ENCODE results near the gene MUS81. TPM values are rescaled to one million over a fixed set of nuclear protein-coding genes. Genes with fewer than 3 reads are reported as not detected.

The MUS81 gene
- total and polyA plus RNA-seq, 2 of the 13 experiments (the other 11 are each of a cell fraction or from before 2014, with no cell fraction given): 25.6 to 30.2 TPM

DNA sequence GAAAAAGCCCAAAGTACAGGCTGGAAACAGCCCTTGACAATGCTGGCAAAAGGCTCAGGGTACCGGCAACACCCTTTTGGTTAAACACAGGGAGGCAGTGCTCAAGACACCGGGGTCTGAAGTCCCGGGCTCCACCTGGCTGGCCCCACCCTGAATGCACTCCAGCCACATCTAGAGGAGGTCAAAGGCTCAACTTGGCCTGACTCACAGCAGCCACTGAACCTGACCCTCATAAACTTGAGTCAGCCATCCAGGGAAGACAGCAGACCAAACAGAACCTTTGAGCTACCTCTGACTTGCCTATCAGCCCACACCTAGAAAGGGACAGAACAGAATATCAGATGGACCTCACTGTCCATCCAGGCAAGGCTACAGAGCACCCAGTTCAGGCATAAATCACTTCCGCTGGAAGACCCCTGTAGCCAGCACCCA is 6.1 kb upstream of the MUS81 start (continued):
- TF ChIP-seq SSRP1 (CRISPR knock-in tag; IDR thresholded peaks at IDR 0.05) (no peak), IRX3 (CRISPR knock-in tag; IDR thresholded peaks at IDR 0.05; ENCODE audit: borderline replicate concordance, low read depth) (no peak), TCF12 (IDR thresholded peaks at IDR 0.05) (no peak), TCF12 (CRISPR knock-in tag; IDR thresholded peaks at IDR 0.05) (no peak), KAT8 (CRISPR knock-in tag; IDR thresholded peaks at IDR 0.05) (no peak), SATB2 (CRISPR knock-in tag; IDR thresholded peaks at IDR 0.05) (no peak), SP2 (CRISPR knock-in tag; IDR thresholded peaks at IDR 0.05) (no peak), FIP1L1 (IDR thresholded peaks at IDR 0.05; ENCODE audit: borderline replicate concordance, insufficient read depth, low read depth, low read length) (no peak), KMT2A (CRISPR knock-in tag; IDR thresholded peaks at IDR 0.05) (no peak), ZBTB42 (CRISPR knock-in tag; IDR thresholded peaks at IDR 0.05) (no peak), ZNF530 (CRISPR knock-in tag; IDR thresholded peaks at IDR 0.05; ENCODE audit: low read depth) (no peak), ESRRA (CRISPR knock-in tag; IDR thresholded peaks at IDR 0.05; ENCODE audit: low read depth) (0 out of 2 replicates have a peak, but pooled peaks have one; percentile 38), MTF1 (CRISPR knock-in tag; IDR thresholded peaks at IDR 0.05) (0 out of 2 replicates have a peak, but pooled peaks have one; percentile 37), ZNF430 (CRISPR knock-in tag; IDR thresholded peaks at IDR 0.05) (peak; percentile 22; the same call in 1 of the 2 replicates), ZBTB8A (CRISPR knock-in tag; IDR thresholded peaks at IDR 0.05; ENCODE audit: borderline replicate concordance, low read depth) (no peak), ZNF263 (CRISPR knock-in tag; IDR thresholded peaks at IDR 0.05) (no peak), DR1 (CRISPR knock-in tag; IDR thresholded peaks at IDR 0.05) (no peak), ZBTB7B (CRISPR knock-in tag; IDR thresholded peaks at IDR 0.05) (peak; percentile 51; the same call in 1 of the 2 replicates), ATRX (CRISPR knock-in tag; IDR thresholded peaks at IDR 0.05; ENCODE audit: borderline replicate concordance) (no peak), CENPX (CRISPR knock-in tag; IDR thresholded peaks at IDR 0.05) (no peak), ZNF160 (CRISPR knock-in tag; IDR thresholded peaks at IDR 0.05) (no peak), KLF13 (CRISPR knock-in tag; IDR thresholded peaks at IDR 0.05) (no peak), MAFK (conservative IDR thresholded peaks at IDR 0.05 in 1 of 2, IDR thresholded peaks at IDR 0.05 in 1 of 2; ENCODE audit: low read length in 2 of 2) (no peak), KLF11 (CRISPR knock-in tag; IDR thresholded peaks at IDR 0.05) (no peak), NR0B2 (CRISPR knock-in tag; IDR thresholded peaks at IDR 0.05) (no peak), ZNF264 (CRISPR knock-in tag; IDR thresholded peaks at IDR 0.05) (0 out of 2 replicates have a peak, but pooled peaks have one; percentile 23)
- TF ChIP-seq, protein P1, sequence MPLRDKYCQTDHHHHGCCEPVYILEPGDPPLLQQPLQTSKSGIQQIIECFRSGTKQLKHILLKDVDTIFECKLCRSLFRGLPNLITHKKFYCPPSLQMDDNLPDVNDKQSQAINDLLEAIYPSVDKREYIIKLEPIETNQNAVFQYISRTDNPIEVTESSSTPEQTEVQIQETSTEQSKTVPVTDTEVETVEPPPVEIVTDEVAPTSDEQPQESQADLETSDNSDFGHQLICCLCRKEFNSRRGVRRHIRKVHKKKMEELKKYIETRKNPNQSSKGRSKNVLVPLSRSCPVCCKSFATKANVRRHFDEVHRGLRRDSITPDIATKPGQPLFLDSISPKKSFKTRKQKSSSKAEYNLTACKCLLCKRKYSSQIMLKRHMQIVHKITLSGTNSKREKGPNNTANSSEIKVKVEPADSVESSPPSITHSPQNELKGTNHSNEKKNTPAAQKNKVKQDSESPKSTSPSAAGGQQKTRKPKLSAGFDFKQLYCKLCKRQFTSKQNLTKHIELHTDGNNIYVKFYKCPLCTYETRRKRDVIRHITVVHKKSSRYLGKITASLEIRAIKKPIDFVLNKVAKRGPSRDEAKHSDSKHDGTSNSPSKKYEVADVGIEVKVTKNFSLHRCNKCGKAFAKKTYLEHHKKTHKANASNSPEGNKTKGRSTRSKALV (CRISPR knock-in tag; IDR thresholded peaks at IDR 0.05): no peak

All from HepG2 (cell line).